HG03432 (cell line): ENCODE measurements around the gene MAMLD1.

Source experiments
- ATAC-seq: cut with Tn5 transposase; IDR thresholded peaks from one replicate; pipeline ENCODE4 v1.9.1; 2021; ENCODE audit warnings: mild to moderate bottlenecking, moderate library complexity; ENCODE audit not compliant: unreplicated experiment

Gene MAMLD1

DNA sequence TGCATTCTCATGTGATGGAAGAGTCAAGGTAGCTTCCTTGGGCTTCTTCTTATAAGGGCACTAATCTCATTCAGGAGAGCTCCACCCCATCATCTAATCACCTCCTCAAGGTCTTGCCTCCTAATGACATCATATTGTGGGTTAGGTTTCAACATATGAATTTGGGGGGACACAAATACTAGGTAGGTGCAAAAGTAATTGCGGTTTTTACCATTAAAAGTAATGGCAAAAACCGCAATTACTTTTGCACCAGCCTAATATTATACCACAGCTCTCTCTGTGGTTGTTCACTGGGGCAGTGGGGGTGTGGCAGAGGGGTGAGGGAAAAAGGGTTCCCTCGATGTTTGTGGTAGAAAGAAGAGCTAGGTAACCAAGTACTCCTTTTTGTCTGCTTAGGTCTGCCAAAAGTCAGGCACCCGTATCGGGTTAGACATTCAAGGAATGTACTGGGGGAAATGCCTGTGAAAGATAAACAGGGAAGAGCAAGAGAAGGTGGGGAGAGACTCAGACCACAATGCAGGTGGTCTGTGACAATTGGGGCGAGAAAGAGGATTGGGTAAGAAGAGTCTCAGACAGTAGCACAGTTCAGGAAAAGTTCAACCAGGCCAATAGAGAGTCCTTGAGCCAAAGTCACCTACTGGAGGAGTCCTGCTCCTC is 126.4 kb downstream of the MAMLD1 start:
- ATAC-seq = no peak

- ATAC-seq = no peak
Observed at GRCh38 chrX:150495496-150495895, 132.4 kb downstream of the MAMLD1 start.

GRCh38 chrX:150499240-150499639 is 136.1 kb downstream of the MAMLD1 start:
- ATAC-seq = no peak

- ATAC-seq = no peak
Observed at GRCh38 chrX:150502091-150502490, 139.0 kb downstream of the MAMLD1 start.

DNA sequence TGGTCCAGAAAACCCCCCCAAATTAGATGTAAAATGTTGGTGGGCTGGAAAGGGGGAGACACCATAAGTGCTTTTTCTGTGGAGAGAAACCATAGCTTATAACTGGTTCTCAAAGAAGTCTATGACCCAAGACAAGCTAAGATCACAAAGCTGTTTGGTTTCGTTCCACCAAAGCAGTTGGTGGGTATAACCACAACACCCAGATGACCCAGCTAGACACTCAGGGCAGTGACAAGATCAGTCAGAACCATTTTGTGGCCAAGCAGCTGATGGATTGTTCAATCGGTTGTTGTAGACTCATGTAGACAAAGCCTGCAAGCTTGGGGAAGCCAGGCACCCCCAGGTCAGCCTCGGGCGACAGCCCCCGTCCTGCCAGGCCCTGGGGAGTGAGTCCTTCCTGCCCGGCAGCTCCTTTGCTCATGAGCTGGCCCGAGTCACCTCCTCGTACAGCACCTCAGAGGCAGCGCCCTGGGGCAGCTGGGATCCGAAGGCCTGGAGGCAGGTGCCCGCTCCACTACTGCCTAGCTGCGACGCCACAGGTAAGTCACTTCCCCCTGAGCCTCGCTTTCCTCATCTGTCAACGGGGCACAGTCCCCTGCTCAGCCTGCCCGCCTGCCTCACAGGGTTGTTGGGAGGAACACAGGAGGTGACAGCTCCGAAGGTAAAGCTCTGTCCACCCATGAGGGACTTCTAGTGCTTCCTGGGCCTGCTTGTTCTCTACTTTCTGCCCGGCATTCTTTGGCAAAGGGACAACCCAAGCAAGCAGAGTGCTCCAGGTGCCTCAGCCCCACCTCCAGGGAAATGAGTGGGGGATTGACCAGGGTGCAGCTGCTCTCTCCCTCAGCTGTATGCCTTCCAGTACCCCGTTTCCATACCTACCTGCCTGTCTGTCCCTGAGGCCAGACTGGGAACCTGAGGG is 140.1 kb downstream of the MAMLD1 start:
- ATAC-seq = no peak

DNA sequence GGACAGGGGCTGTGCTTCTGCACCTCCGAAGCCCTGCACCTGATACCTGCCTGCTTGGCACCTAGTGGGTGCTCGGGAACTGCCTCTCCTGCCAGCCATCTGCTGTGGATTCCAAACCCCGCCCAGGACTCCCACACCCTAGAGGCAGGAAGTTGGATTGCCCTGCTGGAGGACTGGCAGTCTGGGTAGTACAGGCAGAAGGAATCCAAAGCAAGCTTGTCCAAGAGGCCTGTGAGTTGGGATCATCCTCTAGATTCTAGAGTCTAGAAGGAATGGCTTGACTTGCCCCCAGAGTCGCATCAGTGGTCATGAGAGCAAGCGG is 140.7 kb downstream of the MAMLD1 start:
- no peak for ATAC-seq

DNA sequence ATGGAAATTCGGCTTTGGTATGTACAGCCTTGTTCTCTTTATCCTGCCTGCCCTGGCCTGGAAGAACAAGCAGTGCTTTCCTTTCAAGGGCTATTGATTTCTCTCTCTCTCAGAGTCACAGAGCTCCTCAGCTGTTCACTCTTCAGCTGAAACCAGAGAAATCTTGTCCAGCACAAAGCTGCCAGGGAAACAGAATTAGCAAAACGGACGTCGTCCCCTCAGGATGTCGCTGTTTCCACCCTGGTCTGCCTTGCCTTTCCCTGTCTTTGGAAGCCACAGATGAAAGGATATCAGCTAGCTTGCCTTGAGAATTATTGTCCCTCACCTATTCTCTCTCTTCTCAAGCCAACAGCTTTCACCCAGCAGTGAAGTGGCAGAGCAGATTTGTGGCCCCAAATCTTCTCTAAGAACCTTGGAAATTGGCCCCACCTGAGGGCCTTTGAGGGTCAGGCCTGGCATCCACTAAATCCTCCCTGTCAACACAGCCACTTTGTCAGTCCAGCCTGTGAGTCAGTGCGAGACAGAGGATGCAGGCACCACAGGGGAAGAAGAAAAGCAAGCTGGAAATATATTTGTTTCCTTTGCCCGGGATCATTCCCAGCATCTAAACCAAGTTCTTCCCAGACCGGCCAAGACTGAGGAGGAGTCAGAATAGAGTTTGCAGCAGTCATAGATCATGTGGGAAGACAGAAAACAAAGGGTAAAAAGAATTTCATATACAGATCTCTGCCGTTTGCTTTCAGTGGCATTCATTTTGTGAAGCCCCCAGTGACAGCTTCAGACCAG is 141.5 kb downstream of the MAMLD1 start:
- no peak for ATAC-seq

GRCh38 chrX:150506020-150506419 is 142.9 kb downstream of the MAMLD1 start:
- ATAC-seq = no peak

DNA sequence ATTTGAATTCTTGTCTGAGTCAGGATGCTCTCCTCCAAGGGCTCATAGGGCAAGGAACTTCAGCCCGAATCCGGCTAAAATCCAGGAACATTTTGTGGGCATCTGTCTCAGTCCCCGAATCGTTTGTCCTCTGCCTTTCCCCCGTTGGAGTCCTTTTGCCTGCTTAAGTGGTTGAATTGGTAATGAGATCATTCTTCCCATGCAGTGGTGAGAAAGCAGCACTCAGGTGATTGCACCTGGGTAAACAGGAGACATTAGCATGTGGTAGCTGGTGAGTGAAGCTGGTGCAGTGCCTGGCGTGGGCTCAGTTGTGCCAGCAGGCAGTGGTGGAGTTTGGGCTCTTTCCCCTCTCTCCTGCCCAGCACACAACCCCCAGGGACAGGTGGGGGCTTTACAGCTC is 143.4 kb downstream of the MAMLD1 start:
- no peak for ATAC-seq

DNA sequence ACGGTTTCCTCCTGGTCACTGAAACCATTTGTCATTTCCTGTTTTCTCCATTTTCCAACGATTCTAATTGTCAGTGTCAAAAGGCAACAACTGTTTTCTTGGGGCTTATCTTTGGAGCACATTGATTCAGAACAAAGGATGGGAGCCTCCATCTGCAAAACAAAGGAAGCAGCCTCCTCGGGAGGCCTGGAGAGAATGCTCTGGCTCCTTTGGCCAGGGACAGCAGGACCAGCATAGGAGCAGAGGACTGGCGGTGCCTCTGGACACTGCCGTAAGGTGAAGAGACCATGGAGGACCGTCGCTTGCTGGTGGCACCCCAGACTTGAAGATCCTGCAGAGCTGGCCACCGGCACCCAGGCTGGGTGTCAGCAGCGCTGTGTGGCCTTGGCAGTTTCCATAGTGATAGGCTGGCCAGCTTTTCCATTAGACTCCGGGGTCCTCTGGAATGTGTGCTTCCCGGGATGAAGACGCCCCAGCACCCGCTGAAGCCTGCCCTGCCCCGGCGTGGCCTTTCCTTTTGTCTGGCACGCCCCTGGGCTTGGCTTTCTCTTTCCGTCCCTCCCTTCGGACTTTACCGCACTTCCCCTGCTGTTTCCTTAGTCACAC is 144.2 kb downstream of the MAMLD1 start:
- ATAC-seq = no peak

DNA sequence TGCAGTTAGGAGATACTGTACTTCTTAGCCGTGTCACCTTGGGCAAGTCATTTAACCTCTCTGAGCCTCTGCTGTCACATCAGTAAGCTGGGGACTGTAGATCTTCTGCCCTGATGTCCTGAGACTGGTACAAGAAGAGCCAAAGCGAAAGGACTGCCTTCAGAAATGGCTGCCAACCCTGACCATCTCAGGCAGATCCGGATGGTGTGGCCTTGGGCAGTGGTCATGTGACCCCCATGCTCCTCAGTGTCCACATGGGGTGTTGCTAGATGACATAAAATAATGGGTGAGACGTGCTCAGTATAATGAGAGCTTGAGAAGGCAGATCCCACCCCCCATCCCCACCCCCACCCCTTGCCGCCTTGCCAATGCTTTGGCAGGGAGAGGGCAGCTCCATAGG is 144.9 kb downstream of the MAMLD1 start:
- ATAC-seq = no peak

DNA sequence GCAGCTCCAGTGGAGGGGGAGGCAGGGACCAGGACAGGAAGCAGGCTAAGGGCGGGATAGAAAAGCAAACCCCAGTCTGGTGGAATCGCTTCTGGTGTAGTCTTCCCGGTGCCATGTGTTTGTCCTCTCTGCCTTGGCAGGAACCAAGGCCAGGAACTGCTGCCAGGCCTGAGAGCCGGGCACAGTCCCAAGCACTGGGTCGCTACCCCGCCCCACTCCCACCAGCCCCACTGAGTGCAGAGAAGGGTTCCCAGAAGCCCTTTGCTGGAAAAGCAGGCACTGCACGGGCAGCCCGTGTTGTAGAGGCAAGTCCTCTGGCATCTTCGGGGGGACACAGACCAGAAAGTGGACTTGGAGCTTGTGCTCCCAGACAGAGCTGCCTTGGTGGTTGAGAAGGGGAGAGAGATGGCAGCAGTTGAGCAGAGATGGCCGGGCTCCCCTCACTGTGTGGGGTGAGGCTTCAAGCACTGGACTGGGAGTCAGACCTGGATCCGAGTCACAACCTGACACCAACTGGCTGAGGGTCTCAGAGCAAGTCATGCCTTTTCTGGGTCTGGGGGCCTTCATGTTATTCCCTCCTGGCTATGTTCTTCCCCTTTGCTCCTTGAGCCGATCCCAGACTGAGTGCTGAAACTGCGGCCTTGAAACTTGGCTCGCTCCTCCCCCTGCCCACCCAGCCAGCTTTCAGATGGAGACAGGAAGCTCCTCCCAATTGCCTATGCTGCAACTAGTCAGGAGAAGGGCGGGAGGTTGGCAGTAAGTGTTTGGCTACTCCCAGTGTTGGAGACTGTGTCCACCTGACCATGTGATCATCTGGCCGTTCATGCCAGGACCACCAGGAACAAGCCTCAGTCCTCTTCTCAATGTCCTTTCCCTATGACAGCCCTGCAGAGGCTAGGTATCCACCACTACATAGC is 145.6 kb downstream of the MAMLD1 start:
- ATAC-seq = no peak

- no peak for ATAC-seq
Observed at GRCh38 chrX:150509703-150510102, 146.6 kb downstream of the MAMLD1 start.

GRCh38 chrX:150512461-150512901 is 149.4 kb downstream of the MAMLD1 start:
- ATAC-seq = no peak

DNA sequence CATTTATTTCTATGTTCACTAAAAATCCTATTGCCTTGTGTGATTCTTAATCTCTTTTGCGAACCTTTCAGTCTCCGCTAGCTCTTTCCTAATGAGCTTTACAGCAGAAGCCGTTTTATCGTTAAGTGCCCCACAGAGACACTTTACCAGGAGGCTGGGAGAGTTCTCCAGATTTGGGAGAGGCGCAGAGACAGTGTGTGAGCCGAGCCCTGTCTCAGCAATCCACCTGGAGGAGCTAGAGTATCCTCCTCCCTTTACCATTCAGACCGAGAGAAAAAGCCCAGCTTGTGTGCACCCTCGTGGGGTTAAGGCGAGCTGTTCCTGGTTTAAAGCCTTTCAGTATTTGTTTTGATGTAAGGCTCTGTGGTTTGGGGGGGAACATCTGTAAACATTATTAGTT is 150.4 kb downstream of the MAMLD1 start:
- no peak for ATAC-seq

DNA sequence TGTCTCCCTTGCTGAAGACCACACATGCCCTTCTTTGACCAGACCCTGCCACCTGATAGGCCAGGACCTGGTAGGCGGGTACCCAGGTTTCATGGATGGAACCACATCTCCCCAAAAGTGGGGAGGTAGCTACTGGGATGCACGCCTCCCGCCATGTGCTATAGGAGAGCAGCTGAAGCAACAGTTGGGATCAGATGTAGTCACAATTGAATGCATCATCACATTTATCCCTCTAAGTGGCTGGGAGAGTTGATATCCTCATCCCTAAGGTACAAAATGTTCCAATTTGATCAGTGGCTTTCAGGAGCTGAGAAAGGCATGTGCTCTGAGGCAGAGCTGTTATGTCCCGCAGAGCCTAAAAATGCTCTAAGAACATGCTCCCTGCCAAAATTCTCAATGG is 151.3 kb downstream of the MAMLD1 start:
- ATAC-seq = no peak

DNA sequence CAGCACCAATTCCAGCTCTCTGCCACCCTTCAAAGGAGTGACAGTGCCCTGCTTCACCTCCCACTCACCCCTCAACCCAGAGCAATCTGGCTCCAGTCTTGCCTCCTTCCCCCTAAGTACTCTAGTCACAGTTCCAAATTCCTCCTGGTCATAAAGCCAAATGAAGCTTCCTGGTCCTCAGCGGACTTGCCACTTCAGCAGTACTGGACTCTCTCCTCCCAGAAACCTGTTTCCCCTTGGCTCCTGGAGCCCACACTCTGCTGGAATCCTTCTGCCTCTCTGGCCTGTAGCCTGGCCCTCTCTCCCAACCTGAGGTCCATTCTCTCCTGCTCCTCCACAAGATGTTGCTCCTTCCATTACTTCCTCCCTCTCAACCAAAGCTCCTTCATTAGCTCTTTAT is 152.7 kb downstream of the MAMLD1 start:
- ATAC-seq = no peak

DNA sequence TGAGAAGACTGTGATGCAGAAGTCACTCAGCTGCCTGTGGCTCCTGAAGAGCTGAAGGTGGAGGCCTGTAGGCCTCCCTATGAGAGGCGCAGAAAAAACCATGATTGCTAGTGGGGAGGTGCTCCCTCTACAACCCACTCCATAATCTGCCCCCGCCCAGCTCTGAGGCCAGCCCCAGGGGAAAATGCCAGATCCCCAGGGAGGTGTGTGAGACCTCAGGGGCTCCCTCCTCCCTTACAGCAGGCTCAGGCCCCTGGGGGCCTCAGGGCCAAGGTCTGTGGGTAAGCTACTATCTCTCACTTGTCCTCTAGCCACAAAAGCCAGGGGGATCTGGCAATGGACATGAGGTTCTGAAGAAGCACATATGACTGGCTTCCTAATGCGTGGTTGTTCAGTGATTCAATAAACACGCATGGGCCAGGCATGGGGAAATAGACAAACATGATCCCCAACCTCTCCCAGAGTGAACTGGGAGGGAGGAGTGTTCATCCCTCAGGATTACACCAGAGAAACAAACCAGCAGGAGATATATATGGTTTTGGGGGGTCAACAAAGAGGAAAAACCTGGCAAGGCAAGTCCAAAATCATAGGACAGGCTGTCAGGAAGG is 154.3 kb downstream of the MAMLD1 start:
- ATAC-seq = no peak

- no peak for ATAC-seq
Observed at GRCh38 chrX:150522494-150522893, 159.4 kb downstream of the MAMLD1 start.
